SK-N-SH (cell line): Measurements from ENCODE around the gene COX4I2. TPM values are rescaled to one million over a fixed set of nuclear protein-coding genes. Genes with fewer than 3 reads are reported as not detected.

ENCODE experiments used
- CTCF ChIA-PET: fragments of 300-600, 350-600 bp; formaldehyde crosslinking; extraction: SDS; loops from one replicate; lab custom pipeline; 2021; lab: Yijun Ruan, JAX
- POLR2A ChIA-PET: fragments of 350-600 bp; sonication (Branson Sonifier 250); formaldehyde crosslinking; extraction: SDS; loops from one replicate; lab custom pipeline; 2020; ENCODE audit warnings: antibody characterized with exemption, inconsistent platforms; lab: Yijun Ruan, JAX
- DNase-seq: peaks from one replicate; pipeline ENCODE4 v3.0.0; 2012
- H2AFZ ChIP-seq: fragments of 200-600 bp; sonication (generic); 2 replicates; pipeline ENCODE4 v1.8.1; 2016; ENCODE audit warnings: antibody characterized with exemption, mild to moderate bottlenecking, low read depth
- H3F3A ChIP-seq: fragments of 200-600 bp; sonication (generic); replicated peaks from 2 replicates; pipeline ENCODE3; 2016; ENCODE audit warnings: antibody characterized with exemption, mild to moderate bottlenecking; ENCODE audit not compliant: insufficient read depth
- H3K27ac ChIP-seq, 2 experiments: fragments of 200-500 bp in 1 of 2; fragments of 200-600 bp in 1 of 2; sonication (Bioruptor generic) in 1 of 2; sonication (generic), shearing (Covaris generic) in 1 of 2; 2 replicates each; pipeline versions ENCODE4 v1.5.1 to v1.6.1; 2014 to 2016; ENCODE audit warnings: low read depth in 2 of 2, inconsistent platforms in 1 of 2, low read length in 1 of 2, mild to moderate bottlenecking in 1 of 2, mixed read lengths in 1 of 2
- H3K27me3 ChIP-seq: fragments of 200-600 bp; sonication (generic), shearing (Covaris generic); 2 replicates; pipeline ENCODE4 v1.6.1; 2016; ENCODE audit warnings: mixed run types; ENCODE audit not compliant: insufficient read depth
- H3K36me3 ChIP-seq, 2 experiments: fragments of 200-500 bp in 1 of 2; fragments of 200-600 bp in 1 of 2; sonication (Bioruptor generic) in 1 of 2; sonication (generic) in 1 of 2; replicated peaks in 1 of 2; 2 replicates each; pipeline versions ENCODE3 to v1.5.1; 2014 to 2016; ENCODE audit warnings: low read length in 1 of 2, mild to moderate bottlenecking in 1 of 2; ENCODE audit not compliant: insufficient read depth in 2 of 2, control insufficient read depth in 1 of 2
- H3K4me1 ChIP-seq, 2 experiments: fragments of 200-500 bp in 1 of 2; fragments of 200-600 bp in 1 of 2; sonication (Bioruptor generic) in 1 of 2; sonication (generic), shearing (Covaris generic) in 1 of 2; 2 replicates each; pipeline versions ENCODE4 v1.5.1 to v1.6.1; 2014 to 2016; ENCODE audit warnings: low read depth in 1 of 2, low read length in 1 of 2, mixed run types in 1 of 2; ENCODE audit not compliant: insufficient read depth in 2 of 2, control insufficient read depth in 1 of 2
- H3K4me2 ChIP-seq: fragments of 200-600 bp; sonication (generic), shearing (Covaris generic); 2 replicates; pipeline ENCODE4 v1.6.1; 2017; ENCODE audit warnings: mixed run types
- H3K4me3 ChIP-seq, 2 experiments: fragments of 200-500 bp in 1 of 2; fragments of 200-600 bp in 1 of 2; sonication (Bioruptor generic) in 1 of 2; sonication (generic), shearing (Covaris generic) in 1 of 2; 2 replicates each; pipeline versions ENCODE4 v1.5.1 to v1.8.1; 2014 to 2016; ENCODE audit warnings: low read depth in 2 of 2, inconsistent platforms in 1 of 2, low read length in 1 of 2, mild to moderate bottlenecking in 1 of 2, mixed read lengths in 1 of 2, moderate library complexity in 1 of 2
- H3K79me2 ChIP-seq: fragments of 200-600 bp; sonication (generic); 2 replicates; pipeline ENCODE4 v1.8.1; 2017; ENCODE audit warnings: mild to moderate bottlenecking; ENCODE audit not compliant: insufficient read depth
- H3K9ac ChIP-seq: fragments of 200-600 bp; sonication (generic); 2 replicates; pipeline ENCODE4 v1.6.1; 2017; ENCODE audit warnings: mixed run types
- H3K9me2 ChIP-seq: fragments of 200-600 bp; sonication (generic); 2 replicates; pipeline ENCODE4 v1.6.1; 2017; ENCODE audit warnings: mixed run types
- H3K9me3 ChIP-seq: fragments of 200-600 bp; sonication (generic); 2 replicates; pipeline ENCODE4 v1.6.1; 2017; ENCODE audit warnings: mixed run types, mild to moderate bottlenecking, moderate library complexity
- H4K20me1 ChIP-seq: fragments of 200-600 bp; sonication (generic); 2 replicates; pipeline ENCODE4 v1.6.1; 2017; ENCODE audit warnings: mild to moderate bottlenecking, mixed run types; ENCODE audit not compliant: insufficient read depth
- CTCF ChIP-seq: fragments of 200-600 bp; sonication (generic); IDR thresholded peaks from 2 replicates; pipeline ENCODE4 v1.6.1; 2017; ENCODE audit warnings: antibody characterized with exemption, mild to moderate bottlenecking, moderate library complexity
- EZH2phosphoT487 ChIP-seq: fragments of 200-600 bp; sonication (generic); IDR thresholded peaks from 2 replicates; pipeline ENCODE4 v1.6.1; 2017; ENCODE audit warnings: low read depth, mixed run types, mild to moderate bottlenecking, antibody characterized with exemption, moderate library complexity, borderline replicate concordance
- GATA2 ChIP-seq: sonication (generic); formaldehyde crosslinking; IDR thresholded peaks from 2 replicates; pipeline ENCODE4 v1.5.0; 2020; ENCODE audit warnings: mild to moderate bottlenecking, missing genetic modification reagents
- JUND ChIP-seq: IDR thresholded peaks from 2 replicates; pipeline ENCODE4 v1.4.0; 2012
- MEF2A ChIP-seq: IDR thresholded peaks from 2 replicates; pipeline ENCODE4 v1.4.0; 2012; ENCODE audit warnings: low read depth, borderline replicate concordance
- NRF1 ChIP-seq: IDR thresholded peaks from 2 replicates; pipeline ENCODE4 v1.6.1; 2012; ENCODE audit warnings: low read depth, mild to moderate bottlenecking, low read length
- RXRA ChIP-seq: IDR thresholded peaks from 2 replicates; pipeline ENCODE4 v1.4.0; 2012; ENCODE audit warnings: low read depth, mild to moderate bottlenecking, borderline replicate concordance
- TCF12 ChIP-seq: IDR thresholded peaks from 2 replicates; pipeline ENCODE4 v1.4.0; 2012
- WGBS: methylation state at CpG from one replicate; pipeline ENCODE4 v1.1.6; 2017; ENCODE audit warnings: low lambda C conversion rate; 5-methylcytosine and 5-hydroxymethylcytosine counted together
- polyA plus RNA-seq, 3 experiments: library from polyadenylated mRNA; depleted of rRNA; stranded (reverse); fragments of >200 nt; gene quantifications; 2 replicates each; pipeline ENCODE4 v1.2.3, GENCODE V29; 2012
- TF ChIP-seq, protein P1 (sequence below): IDR thresholded peaks from 2 replicates; pipeline ENCODE4 v1.6.1; 2012; ENCODE audit warnings: mild to moderate bottlenecking, low read depth, low read length, moderate library complexity

Gene COX4I2
- polyA plus RNA-seq, 1 of the 3 experiments (the other 2 are of a cell fraction): 0.21 TPM

- Histone ChIP-seq H3K4me1 (peaks cover 0 to 43% of the 10 kb centered on the region in 2 experiments; a peak in 3 of 4 replicates), H3K9ac (no peak overlapping the region), H4K20me1 (0 out of 2 replicates have a peak, but pooled peaks cover 4% of the 10 kb centered on the region), H3K27me3 (no peaks in the 10 kb centered on the region), H3K27ac (peak overlapping the region; percentile 18 to 53), H3K4me2 (peak overlapping the region; percentile 50; the same call in 1 of the 2 replicates), H3K4me3 (no peak overlapping the region), H3K36me3 (peaks cover 1 to 45% of the 10 kb centered on the region in 2 experiments), H3F3A (peaks cover 24% of the 10 kb centered on the region), H3K9me3 (no peaks in the 10 kb centered on the region), H2AFZ (no peak overlapping the region), H3K79me2 (peaks cover 98% of the 10 kb centered on the region), H3K9me2 (no peaks in the 10 kb centered on the region)
- ChIA-PET CTCF (interaction anchor here (0.6 to 2.8 kb wide), 6 partner anchors 20 to 235 kb away, joined by 3 to 12 read pairs (median 3); partner anchors contain the start of gene BCL2L1), POLR2A (no interaction called here)
- 36% methylated on average over 1 of the region's 1 CpG for WGBS
- DNase-seq: no peak
- TF ChIP-seq NRF1 (no peak), TCF12 (peak; percentile 23; the same call in 1 of the 2 replicates)
Measured at GRCh38 chr20:31691646-31692275, 54.0 kb downstream of the COX4I2 start.

GRCh38 chr20:31693402-31693801 is 55.7 kb downstream of the COX4I2 start:
- peaks cover 98% of the 10 kb centered on the region for H3K79me2 ChIP-seq
- no peak overlapping the region for H3K9ac ChIP-seq
- H3K9me2 ChIP-seq: no peaks in the 10 kb centered on the region
- H3K4me2 ChIP-seq: no peak overlapping the region
- H3K4me1 ChIP-seq: peaks cover 0 to 49% of the 10 kb centered on the region in 2 experiments; a peak in 3 of 4 replicates
- 0 out of 2 replicates have a peak, but pooled peaks cover 4% of the 10 kb centered on the region for H4K20me1 ChIP-seq
- peaks cover 27% of the 10 kb centered on the region for H3F3A ChIP-seq
- H2AFZ ChIP-seq: no peak overlapping the region
- no peak overlapping the region for H3K4me3 ChIP-seq
- CTCF ChIA-PET: interaction anchor here (1.0 to 2.7 kb wide), 6 partner anchors 9 to 59 kb away, joined by 3 to 8 read pairs (median 4); no protein-coding TSS in a partner anchor
- H3K27me3 ChIP-seq: no peaks in the 10 kb centered on the region
- 99% methylated on average over 6 of the region's 6 CpGs for WGBS
- POLR2A ChIA-PET: no interaction called here
- TF ChIP-seq GATA2: no peak
- TF ChIP-seq CTCF: no peak
- TF ChIP-seq MEF2A: no peak
- TF ChIP-seq, protein P1, sequence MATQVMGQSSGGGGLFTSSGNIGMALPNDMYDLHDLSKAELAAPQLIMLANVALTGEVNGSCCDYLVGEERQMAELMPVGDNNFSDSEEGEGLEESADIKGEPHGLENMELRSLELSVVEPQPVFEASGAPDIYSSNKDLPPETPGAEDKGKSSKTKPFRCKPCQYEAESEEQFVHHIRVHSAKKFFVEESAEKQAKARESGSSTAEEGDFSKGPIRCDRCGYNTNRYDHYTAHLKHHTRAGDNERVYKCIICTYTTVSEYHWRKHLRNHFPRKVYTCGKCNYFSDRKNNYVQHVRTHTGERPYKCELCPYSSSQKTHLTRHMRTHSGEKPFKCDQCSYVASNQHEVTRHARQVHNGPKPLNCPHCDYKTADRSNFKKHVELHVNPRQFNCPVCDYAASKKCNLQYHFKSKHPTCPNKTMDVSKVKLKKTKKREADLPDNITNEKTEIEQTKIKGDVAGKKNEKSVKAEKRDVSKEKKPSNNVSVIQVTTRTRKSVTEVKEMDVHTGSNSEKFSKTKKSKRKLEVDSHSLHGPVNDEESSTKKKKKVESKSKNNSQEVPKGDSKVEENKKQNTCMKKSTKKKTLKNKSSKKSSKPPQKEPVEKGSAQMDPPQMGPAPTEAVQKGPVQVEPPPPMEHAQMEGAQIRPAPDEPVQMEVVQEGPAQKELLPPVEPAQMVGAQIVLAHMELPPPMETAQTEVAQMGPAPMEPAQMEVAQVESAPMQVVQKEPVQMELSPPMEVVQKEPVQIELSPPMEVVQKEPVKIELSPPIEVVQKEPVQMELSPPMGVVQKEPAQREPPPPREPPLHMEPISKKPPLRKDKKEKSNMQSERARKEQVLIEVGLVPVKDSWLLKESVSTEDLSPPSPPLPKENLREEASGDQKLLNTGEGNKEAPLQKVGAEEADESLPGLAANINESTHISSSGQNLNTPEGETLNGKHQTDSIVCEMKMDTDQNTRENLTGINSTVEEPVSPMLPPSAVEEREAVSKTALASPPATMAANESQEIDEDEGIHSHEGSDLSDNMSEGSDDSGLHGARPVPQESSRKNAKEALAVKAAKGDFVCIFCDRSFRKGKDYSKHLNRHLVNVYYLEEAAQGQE: no peak
- TF ChIP-seq EZH2phosphoT487: no peak
- TF ChIP-seq JUND: no peak
- no peak for TF ChIP-seq RXRA
- TF ChIP-seq TCF12: no peak
- TF ChIP-seq, all 33 proteins: peak for 0
- no peak overlapping the region for H3K27ac ChIP-seq
- no peak for DNase-seq
- no peaks in the 10 kb centered on the region for H3K9me3 ChIP-seq
- H3K36me3 ChIP-seq: peaks cover 0 to 41% of the 10 kb centered on the region in 2 experiments
